Fibroblast of peridontal ligament (primary cell): ENCODE results near the gene C7orf57.
"Not testable (repeated sequence)": the region's sequence is repeated elsewhere in the genome, so short reads cannot be mapped to it uniquely, and the experiment has no call there.

ENCODE experiments used
- DNase-seq: peaks from one replicate; pipeline ENCODE4 v3.0.0-alpha.2; 2010; ENCODE audit errors: extremely low read depth

The C7orf57 gene

GRCh38 chr7:48035967-48036478 is 680 bp downstream of the C7orf57 start:
- peak; percentile 17 for DNase-seq

- DNase-seq, result no peak
Observed at GRCh38 chr7:48038815-48039506, 3.6 kb downstream of the C7orf57 start.

- no peak for DNase-seq
Observed at GRCh38 chr7:48040944-48041652, 5.8 kb downstream of the C7orf57 start.

- DNase-seq, result peak; percentile 33
Observed at GRCh38 chr7:48041653-48041970, 6.3 kb downstream of the C7orf57 start.

GRCh38 chr7:48042216-48042615 is 6.9 kb downstream of the C7orf57 start:
- no peak for DNase-seq

GRCh38 chr7:48042636-48043035 is 7.3 kb downstream of the C7orf57 start:
- DNase-seq, result no peak

- no peak for DNase-seq
Observed at GRCh38 chr7:48045195-48045765, 9.9 kb downstream of the C7orf57 start.

- DNase-seq, result no peak
Observed at GRCh38 chr7:48046458-48046857, 11.1 kb downstream of the C7orf57 start.

- DNase-seq, result no peak
Observed at GRCh38 chr7:48048113-48048512, 12.8 kb downstream of the C7orf57 start.

GRCh38 chr7:48049850-48050249 is 14.5 kb downstream of the C7orf57 start:
- DNase-seq, result no peak

GRCh38 chr7:48052748-48053147 is 17.4 kb downstream of the C7orf57 start:
- DNase-seq, result peak; percentile 16

- DNase-seq, result no peak
Observed at GRCh38 chr7:48053736-48054135, 18.4 kb downstream of the C7orf57 start.

- DNase-seq, result no peak
Observed at GRCh38 chr7:48058990-48059389, 23.6 kb downstream of the C7orf57 start.

- DNase-seq, result no peak
Observed at GRCh38 chr7:48059706-48060105, 24.4 kb downstream of the C7orf57 start.

GRCh38 chr7:48063985-48064384 is 28.6 kb downstream of the C7orf57 start:
- no peak for DNase-seq

GRCh38 chr7:48067475-48067874 is 32.1 kb downstream of the C7orf57 start:
- no peak for DNase-seq

- DNase-seq, result peak; percentile 63
Observed at GRCh38 chr7:48074204-48074654, 38.9 kb downstream of the C7orf57 start.

GRCh38 chr7:48077423-48077822 is 42.1 kb downstream of the C7orf57 start:
- DNase-seq, result no peak

GRCh38 chr7:48078470-48078869 is 43.1 kb downstream of the C7orf57 start:
- peak; percentile 38 for DNase-seq

- not testable (repeated sequence) for DNase-seq
Observed at GRCh38 chr7:48082378-48082777, 47.0 kb downstream of the C7orf57 start.

GRCh38 chr7:48083114-48083830 is 47.9 kb downstream of the C7orf57 start:
- peak; percentile 71 for DNase-seq

- peak; percentile 99 for DNase-seq
Observed at GRCh38 chr7:48084727-48085432, 49.5 kb downstream of the C7orf57 start.
